DOHH2 (cell line): ENCODE measurements around the gene TBCD.

Experiments
- CTCF ChIP-seq: fragments of 200-600 bp; sonication (generic); IDR thresholded peaks from one replicate; pipeline ENCODE4 v1.5.1; 2014; ENCODE audit warnings: antibody characterized with exemption, mild to moderate bottlenecking, low read depth, low read length; ENCODE audit not compliant: poor library complexity, severe bottlenecking
- EZH2phosphoT487 ChIP-seq: fragments of 200-600 bp; sonication (generic); IDR thresholded peaks from 2 replicates; pipeline ENCODE4 v1.6.1; 2017; ENCODE audit warnings: borderline replicate concordance, mild to moderate bottlenecking, antibody characterized with exemption, low read length, moderate library complexity, mixed read lengths

- no peak for TF ChIP-seq CTCF
- no peak for TF ChIP-seq EZH2phosphoT487
Measured at GRCh38 chr17:82879241-82879640, 127.4 kb downstream of the TBCD start.
